Measurements from ENCODE around the gene KDM6A. TPM values are rescaled to one million over a fixed set of nuclear protein-coding genes. Genes with fewer than 3 reads are reported as not detected.
"Not testable (repeated sequence)": the region's sequence is repeated elsewhere in the genome, so short reads cannot be mapped to it uniquely, and the experiment has no call there.

The KDM6A gene
- polyA plus RNA-seq, 1 donor from 2014 or later: 25.1 TPM

- no peak for TF ChIP-seq RAD21 (conservative IDR thresholded peaks at IDR 0.05)
- no peak for TF ChIP-seq EP300 (conservative IDR thresholded peaks at IDR 0.05; ENCODE audit: poor library complexity, severe bottlenecking)
- no peak for TF ChIP-seq TAF1 (IDR thresholded peaks at IDR 0.05; ENCODE audit: low read depth)
- TF ChIP-seq SMC3 (conservative IDR thresholded peaks at IDR 0.05; ENCODE audit: poor library complexity): no peak
- TF ChIP-seq POLR2AphosphoS5 (IDR thresholded peaks at IDR 0.05): no peak
- TF ChIP-seq CTCF (IDR thresholded peaks at IDR 0.05; ENCODE audit: poor library complexity, severe bottlenecking): no peak
- no peak for TF ChIP-seq MXI1 (conservative IDR thresholded peaks at IDR 0.05; ENCODE audit: poor library complexity, severe bottlenecking)
- TF ChIP-seq EZH2 (IDR thresholded peaks at IDR 0.05; ENCODE audit: borderline replicate concordance, insufficient read depth, low read length, poor library complexity, severe bottlenecking): no peak
- TF ChIP-seq REST (IDR thresholded peaks at IDR 0.05; ENCODE audit: borderline replicate concordance): no peak
- H3K4me3 ChIP-seq (ENCODE audit: low read length): no peak overlapping the region
- no peaks in the 10 kb centered on the region for H3K9me3 ChIP-seq (ENCODE audit: low read length)
- no peaks in the 10 kb centered on the region for H3K9me2 ChIP-seq (ENCODE audit: insufficient read depth, low read length)
- no peak overlapping the region for H3K27ac ChIP-seq (ENCODE audit: low read length)
- H3K9ac ChIP-seq (ENCODE audit: low read length): no peak overlapping the region
- H3K79me2 ChIP-seq (replicated peaks; ENCODE audit: insufficient read depth, low read length): no peaks in the 10 kb centered on the region
- H4K20me1 ChIP-seq (ENCODE audit: insufficient read depth): no peaks in the 10 kb centered on the region
- no peaks in the 10 kb centered on the region for H3K27me3 ChIP-seq (ENCODE audit: insufficient read depth, low read depth, low read length)
- no peaks in the 10 kb centered on the region for H3K36me3 ChIP-seq (ENCODE audit: insufficient read depth, low read length)
- no peak overlapping the region for H2AFZ ChIP-seq (ENCODE audit: low read depth, low read length)
- H3F3A ChIP-seq (ENCODE audit: insufficient read depth, low read length, poor library complexity, severe bottlenecking): no peaks in the 10 kb centered on the region
- H3K4me2 ChIP-seq (ENCODE audit: low read length): no peak overlapping the region
Measured at GRCh38 chrX:45036161-45036560, 163.2 kb downstream of the KDM6A start.

GRCh38 chrX:45040137-45040536 lies 167.1 kb downstream of the KDM6A start:
- not testable (repeated sequence) for H3K27ac ChIP-seq (ENCODE audit: low read length); H4K20me1 ChIP-seq (ENCODE audit: insufficient read depth); H3K4me3 ChIP-seq (ENCODE audit: low read length); H3K9ac ChIP-seq (ENCODE audit: low read length); H3K4me2 ChIP-seq (ENCODE audit: low read length); H3K9me3 ChIP-seq (ENCODE audit: low read length); H3K9me2 ChIP-seq (ENCODE audit: insufficient read depth, low read length); H3K36me3 ChIP-seq (ENCODE audit: insufficient read depth, low read length); H3F3A ChIP-seq (ENCODE audit: insufficient read depth, low read length, poor library complexity, severe bottlenecking); H2AFZ ChIP-seq (ENCODE audit: low read depth, low read length); H3K79me2 ChIP-seq (replicated peaks; ENCODE audit: insufficient read depth, low read length); H3K27me3 ChIP-seq (ENCODE audit: insufficient read depth, low read depth, low read length)

- Histone ChIP-seq H3K9me3 (ENCODE audit: low read length) (no peaks in the 10 kb centered on the region), H4K20me1 (ENCODE audit: insufficient read depth) (no peaks in the 10 kb centered on the region), H3K4me3 (ENCODE audit: low read length) (no peak overlapping the region), H3K27ac (ENCODE audit: low read length) (no peak overlapping the region), H3K4me2 (ENCODE audit: low read length) (no peak overlapping the region), H3F3A (ENCODE audit: insufficient read depth, low read length, poor library complexity, severe bottlenecking) (no peaks in the 10 kb centered on the region), H3K9ac (ENCODE audit: low read length) (no peak overlapping the region), H3K27me3 (ENCODE audit: insufficient read depth, low read depth, low read length) (no peaks in the 10 kb centered on the region), H2AFZ (ENCODE audit: low read depth, low read length) (no peak overlapping the region), H3K79me2 (replicated peaks; ENCODE audit: insufficient read depth, low read length) (no peaks in the 10 kb centered on the region), H3K36me3 (ENCODE audit: insufficient read depth, low read length) (no peaks in the 10 kb centered on the region), H3K9me2 (ENCODE audit: insufficient read depth, low read length) (no peaks in the 10 kb centered on the region)
- no peak for TF ChIP-seq SMC3 (conservative IDR thresholded peaks at IDR 0.05; ENCODE audit: poor library complexity)
- TF ChIP-seq POLR2AphosphoS5 (IDR thresholded peaks at IDR 0.05): no peak
- no peak for TF ChIP-seq CTCF (IDR thresholded peaks at IDR 0.05; ENCODE audit: poor library complexity, severe bottlenecking)
- TF ChIP-seq RAD21 (conservative IDR thresholded peaks at IDR 0.05): no peak
- TF ChIP-seq MXI1 (conservative IDR thresholded peaks at IDR 0.05; ENCODE audit: poor library complexity, severe bottlenecking): no peak
- no peak for TF ChIP-seq REST (IDR thresholded peaks at IDR 0.05; ENCODE audit: borderline replicate concordance)
- no peak for TF ChIP-seq TAF1 (IDR thresholded peaks at IDR 0.05; ENCODE audit: low read depth)
- no peak for TF ChIP-seq EP300 (conservative IDR thresholded peaks at IDR 0.05; ENCODE audit: poor library complexity, severe bottlenecking)
- no peak for TF ChIP-seq EZH2 (IDR thresholded peaks at IDR 0.05; ENCODE audit: borderline replicate concordance, insufficient read depth, low read length, poor library complexity, severe bottlenecking)
Measured at GRCh38 chrX:45046417-45046816, 173.4 kb downstream of the KDM6A start.

Data from neural cell (in vitro differentiated cells).